Measurements from ENCODE around the gene ADCY3. TPM values are rescaled to one million over a fixed set of nuclear protein-coding genes. Genes with fewer than 3 reads are reported as not detected.

The ADCY3 gene
- total and polyA plus RNA-seq, 2 experiments from 2014 or later = 13.8 to 15.0 TPM

- TF ChIP-seq CTCF (IDR thresholded peaks at IDR 0.05; ENCODE audit: poor library complexity) = no peak
- no peaks in the 10 kb centered on the region for H3K4me1 ChIP-seq (ENCODE audit: insufficient read depth)
- no peak overlapping the region for H3K4me2 ChIP-seq
- no peak overlapping the region for H3K4me3 ChIP-seq
- H3K9me2 ChIP-seq (replicated peaks; ENCODE audit: insufficient read depth) = no peaks in the 10 kb centered on the region
- peaks cover 3% of the 10 kb centered on the region for H3K36me3 ChIP-seq (replicated peaks; ENCODE audit: insufficient read depth, low read depth)
- no peak overlapping the region for H2AFZ ChIP-seq
- H3K9me3 ChIP-seq (ENCODE audit: low read depth) = peaks cover 8% of the 10 kb centered on the region
- DNase-seq (ENCODE audit: low spot score) = no peak
- H4K20me1 ChIP-seq (ENCODE audit: insufficient read depth, poor library complexity, severe bottlenecking) = no peaks in the 10 kb centered on the region
- no peaks in the 10 kb centered on the region for H3K79me2 ChIP-seq
- H3K27me3 ChIP-seq = no peaks in the 10 kb centered on the region
- H3K27ac ChIP-seq = no peak overlapping the region
Observed at GRCh38 chr2:24955921-24956320, 35.9 kb upstream of the ADCY3 start.

- Histone ChIP-seq H3K36me3 (replicated peaks; ENCODE audit: insufficient read depth, low read depth) (peaks cover 3% of the 10 kb centered on the region), H3K4me1 (ENCODE audit: insufficient read depth) (no peaks in the 10 kb centered on the region), H3K27me3 (no peaks in the 10 kb centered on the region), H2AFZ (no peak overlapping the region), H3K9me3 (ENCODE audit: low read depth) (peaks cover 8% of the 10 kb centered on the region), H3K4me3 (no peak overlapping the region), H3K27ac (no peak overlapping the region), H3K4me2 (no peak overlapping the region), H3K79me2 (no peaks in the 10 kb centered on the region), H4K20me1 (ENCODE audit: insufficient read depth, poor library complexity, severe bottlenecking) (no peaks in the 10 kb centered on the region), H3K9me2 (replicated peaks; ENCODE audit: insufficient read depth) (no peaks in the 10 kb centered on the region)
- TF ChIP-seq EZH2 (IDR thresholded peaks at IDR 0.05; ENCODE audit: borderline replicate concordance) = no peak
- TF ChIP-seq CTCF (IDR thresholded peaks at IDR 0.05; ENCODE audit: poor library complexity) = no peak
- no peak for TF ChIP-seq EZH2phosphoT487 (IDR thresholded peaks at IDR 0.05; ENCODE audit: low read depth, severe bottlenecking, unreplicated experiment)
- no peak for DNase-seq (ENCODE audit: low spot score)
Observed at GRCh38 chr2:24955232-24955631, 35.2 kb upstream of the ADCY3 start.

GRCh38 chr2:24950102-24950501 lies 30.1 kb upstream of the ADCY3 start:
- no peak for TF ChIP-seq EZH2 (IDR thresholded peaks at IDR 0.05; ENCODE audit: borderline replicate concordance)
- TF ChIP-seq EZH2phosphoT487 (IDR thresholded peaks at IDR 0.05; ENCODE audit: low read depth, severe bottlenecking, unreplicated experiment) = no peak
- TF ChIP-seq CTCF (IDR thresholded peaks at IDR 0.05; ENCODE audit: poor library complexity) = no peak
- WGBS (ENCODE audit: low lambda C conversion rate, missing lambda C conversion rate) = 96% methylated on average over 7 of the region's 7 CpGs

GRCh38 chr2:24948506-24948905 lies 28.5 kb upstream of the ADCY3 start:
- H3K27me3 ChIP-seq = no peaks in the 10 kb centered on the region
- H2AFZ ChIP-seq = no peak overlapping the region
- no peak overlapping the region for H3K4me3 ChIP-seq
- H3K9me2 ChIP-seq (replicated peaks; ENCODE audit: insufficient read depth) = no peaks in the 10 kb centered on the region
- H3K27ac ChIP-seq = no peak overlapping the region
- no peaks in the 10 kb centered on the region for H3K4me1 ChIP-seq (ENCODE audit: insufficient read depth)
- 92% methylated on average over 6 of the region's 6 CpGs for WGBS (ENCODE audit: low lambda C conversion rate, missing lambda C conversion rate)
- DNase-seq (ENCODE audit: low spot score) = no peak
- H4K20me1 ChIP-seq (ENCODE audit: insufficient read depth, poor library complexity, severe bottlenecking) = no peaks in the 10 kb centered on the region
- H3K36me3 ChIP-seq (replicated peaks; ENCODE audit: insufficient read depth, low read depth) = no peaks in the 10 kb centered on the region
- TF ChIP-seq EZH2phosphoT487 (IDR thresholded peaks at IDR 0.05; ENCODE audit: low read depth, severe bottlenecking, unreplicated experiment) (no peak), EZH2 (IDR thresholded peaks at IDR 0.05; ENCODE audit: borderline replicate concordance) (no peak), CTCF (IDR thresholded peaks at IDR 0.05; ENCODE audit: poor library complexity) (no peak)
- H3K79me2 ChIP-seq = no peaks in the 10 kb centered on the region
- H3K9me3 ChIP-seq (ENCODE audit: low read depth) = no peaks in the 10 kb centered on the region
- H3K4me2 ChIP-seq = no peak overlapping the region

More at GRCh38 chr2:24950102-24950501, 30.1 kb upstream of the ADCY3 start:
- Histone ChIP-seq H3K4me2 (no peak overlapping the region), H3K9me2 (replicated peaks; ENCODE audit: insufficient read depth) (no peaks in the 10 kb centered on the region), H4K20me1 (ENCODE audit: insufficient read depth, poor library complexity, severe bottlenecking) (no peaks in the 10 kb centered on the region), H3K27me3 (no peaks in the 10 kb centered on the region), H3K36me3 (replicated peaks; ENCODE audit: insufficient read depth, low read depth) (no peaks in the 10 kb centered on the region), H2AFZ (no peak overlapping the region), H3K27ac (no peak overlapping the region), H3K9me3 (ENCODE audit: low read depth) (no peaks in the 10 kb centered on the region), H3K79me2 (no peaks in the 10 kb centered on the region), H3K4me3 (no peak overlapping the region), H3K4me1 (ENCODE audit: insufficient read depth) (no peaks in the 10 kb centered on the region)
- DNase-seq (ENCODE audit: low spot score) = no peak
